ENCODE results near the gene BCO2. TPM values are rescaled to one million over a fixed set of nuclear protein-coding genes. Genes with fewer than 3 reads are reported as not detected.

Gene BCO2
- total RNA-seq, 1 experiment from 2014 or later, result 2.9 TPM

DNA sequence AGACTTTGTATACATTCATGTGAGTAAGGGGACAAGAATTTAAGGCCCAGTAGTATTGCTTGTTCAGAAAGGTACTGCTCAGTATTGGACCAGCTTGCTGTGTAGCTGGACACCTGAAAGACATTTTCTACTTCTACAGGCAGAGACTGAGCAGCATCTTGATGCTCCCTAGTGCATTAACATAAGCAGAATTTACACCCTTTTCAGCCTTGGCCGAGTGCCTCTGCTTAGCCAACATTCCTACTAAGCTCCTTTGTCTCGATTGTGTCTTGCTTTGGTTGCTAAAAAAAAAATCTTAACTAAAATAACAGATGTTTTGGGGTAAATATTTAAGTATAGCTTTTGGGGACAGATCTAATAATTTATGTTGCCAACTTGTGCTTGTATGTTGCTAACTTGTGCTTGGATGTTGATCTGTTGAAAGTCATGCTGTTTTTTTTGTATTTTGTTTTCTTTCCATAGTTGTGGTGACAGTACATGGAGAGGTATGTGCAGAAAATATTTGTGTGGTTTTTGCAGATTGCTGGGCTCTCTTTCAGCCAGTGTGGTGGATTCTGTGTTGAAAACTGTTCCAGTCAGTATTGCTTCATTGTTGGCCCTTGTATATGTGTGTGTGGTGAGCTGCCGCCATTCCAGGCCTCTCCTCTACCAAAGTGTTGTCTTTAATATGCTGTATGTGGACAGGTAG is 54.6 kb downstream of the BCO2 start:
- BruUV-seq (replicated peaks), result no TSS peak
- H3K4me2 ChIP-seq (ENCODE audit: low read length), result no peak overlapping the region
- no peak overlapping the region for H3K27ac ChIP-seq (ENCODE audit: low read length)
- H3K9ac ChIP-seq (ENCODE audit: low read length), result no peak overlapping the region
- no peaks in the 10 kb centered on the region for H3K9me2 ChIP-seq (replicated peaks; ENCODE audit: low read length)
- no peaks in the 10 kb centered on the region for H3K9me3 ChIP-seq (ENCODE audit: low read length)
- H3K4me1 ChIP-seq (ENCODE audit: insufficient read depth, low read length), result peaks cover 24% of the 10 kb centered on the region
- ATAC-seq (no peak), DNase-seq (no peak)
- intact Hi-C loops (cut with micrococcal nuclease), result loop anchor here (5.0 kb wide), 1 partner anchor 68 kb away; the partner anchor contains the start of gene IL18
- ChIA-PET POLR2A (ENCODE audit: unreplicated experiment) (interaction anchor here (0.6 kb wide), 1 partner anchor 49 kb away, joined by 30 read pairs; no protein-coding TSS in a partner anchor), CTCF (no interaction called here)
- peaks cover 12% of the 10 kb centered on the region; the same call in 1 of the 2 replicates for H4K20me1 ChIP-seq (ENCODE audit: low read length)
- H3K79me2 ChIP-seq (ENCODE audit: low read length), result peaks cover 36% of the 10 kb centered on the region
- peaks cover 24% of the 10 kb centered on the region; the same call in 1 of the 2 replicates for H3K36me3 ChIP-seq (ENCODE audit: low read depth, low read length)
- TF ChIP-seq EZH2 (IDR thresholded peaks at IDR 0.05; ENCODE audit: low read length, unreplicated experiment) (no peak), EZH2phosphoT487 (IDR thresholded peaks at IDR 0.05; ENCODE audit: borderline replicate concordance, low read length) (no peak)
- TF ChIP-seq, protein P1, sequence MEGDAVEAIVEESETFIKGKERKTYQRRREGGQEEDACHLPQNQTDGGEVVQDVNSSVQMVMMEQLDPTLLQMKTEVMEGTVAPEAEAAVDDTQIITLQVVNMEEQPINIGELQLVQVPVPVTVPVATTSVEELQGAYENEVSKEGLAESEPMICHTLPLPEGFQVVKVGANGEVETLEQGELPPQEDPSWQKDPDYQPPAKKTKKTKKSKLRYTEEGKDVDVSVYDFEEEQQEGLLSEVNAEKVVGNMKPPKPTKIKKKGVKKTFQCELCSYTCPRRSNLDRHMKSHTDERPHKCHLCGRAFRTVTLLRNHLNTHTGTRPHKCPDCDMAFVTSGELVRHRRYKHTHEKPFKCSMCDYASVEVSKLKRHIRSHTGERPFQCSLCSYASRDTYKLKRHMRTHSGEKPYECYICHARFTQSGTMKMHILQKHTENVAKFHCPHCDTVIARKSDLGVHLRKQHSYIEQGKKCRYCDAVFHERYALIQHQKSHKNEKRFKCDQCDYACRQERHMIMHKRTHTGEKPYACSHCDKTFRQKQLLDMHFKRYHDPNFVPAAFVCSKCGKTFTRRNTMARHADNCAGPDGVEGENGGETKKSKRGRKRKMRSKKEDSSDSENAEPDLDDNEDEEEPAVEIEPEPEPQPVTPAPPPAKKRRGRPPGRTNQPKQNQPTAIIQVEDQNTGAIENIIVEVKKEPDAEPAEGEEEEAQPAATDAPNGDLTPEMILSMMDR (conservative IDR thresholded peaks at IDR 0.05; ENCODE audit: low read depth, low read length), result no peak
- H3K4me3 ChIP-seq (ENCODE audit: low read length), result no peak overlapping the region
- H3K27me3 ChIP-seq (ENCODE audit: low read length), result no peaks in the 10 kb centered on the region
- no peak overlapping the region for H2AFZ ChIP-seq (ENCODE audit: low read length)
- no peaks in the 10 kb centered on the region for H3F3A ChIP-seq (ENCODE audit: low read length, unreplicated experiment)

- H3K9me3 ChIP-seq (ENCODE audit: low read length), result no peaks in the 10 kb centered on the region
- no peak overlapping the region for H3K27ac ChIP-seq (ENCODE audit: low read length)
- ChIA-PET CTCF (interaction anchor here (1.0 kb wide), 1 partner anchor 11 kb away, joined by 3 read pairs; no protein-coding TSS in a partner anchor), POLR2A (ENCODE audit: unreplicated experiment) (no interaction called here)
- H3K4me1 ChIP-seq (ENCODE audit: insufficient read depth, low read length), result peaks cover 20% of the 10 kb centered on the region
- DNase-seq (no peak), ATAC-seq (no peak)
- peaks cover 30% of the 10 kb centered on the region for H3K36me3 ChIP-seq (ENCODE audit: low read depth, low read length)
- no peak overlapping the region for H3K4me3 ChIP-seq (ENCODE audit: low read length)
- peaks cover 31% of the 10 kb centered on the region for H3K79me2 ChIP-seq (ENCODE audit: low read length)
- H3K9ac ChIP-seq (ENCODE audit: low read length), result no peak overlapping the region
- H2AFZ ChIP-seq (ENCODE audit: low read length), result no peak overlapping the region
- no TSS peak for BruUV-seq (replicated peaks)
- no peaks in the 10 kb centered on the region for H3F3A ChIP-seq (ENCODE audit: low read length, unreplicated experiment)
- intact Hi-C loops (cut with micrococcal nuclease), result no loop called here
- no peak for TF ChIP-seq EZH2 (IDR thresholded peaks at IDR 0.05; ENCODE audit: low read length, unreplicated experiment)
- TF ChIP-seq, protein P1 (conservative IDR thresholded peaks at IDR 0.05; ENCODE audit: low read depth, low read length), result no peak
- TF ChIP-seq EZH2phosphoT487 (IDR thresholded peaks at IDR 0.05; ENCODE audit: borderline replicate concordance, low read length), result no peak
- H3K4me2 ChIP-seq (ENCODE audit: low read length), result no peak overlapping the region
- H4K20me1 ChIP-seq (ENCODE audit: low read length), result peaks cover 12% of the 10 kb centered on the region; the same call in 1 of the 2 replicates
- H3K27me3 ChIP-seq (ENCODE audit: low read length), result no peaks in the 10 kb centered on the region
- no peaks in the 10 kb centered on the region for H3K9me2 ChIP-seq (replicated peaks; ENCODE audit: low read length)
Observed at GRCh38 chr11:112231952-112232351, 56.6 kb downstream of the BCO2 start.

GRCh38 chr11:112235750-112236390 is 60.6 kb downstream of the BCO2 start:
- POLR2A ChIA-PET (ENCODE audit: unreplicated experiment), result no interaction called here
- Histone ChIP-seq H3K27ac (ENCODE audit: low read length) (no peak overlapping the region), H3K9me2 (replicated peaks; ENCODE audit: low read length) (no peaks in the 10 kb centered on the region), H3K4me3 (ENCODE audit: low read length) (no peak overlapping the region), H3K4me1 (ENCODE audit: insufficient read depth, low read length) (no peaks in the 10 kb centered on the region), H3K9ac (ENCODE audit: low read length) (no peak overlapping the region), H3F3A (ENCODE audit: low read length, unreplicated experiment) (no peaks in the 10 kb centered on the region), H3K79me2 (ENCODE audit: low read length) (no peaks in the 10 kb centered on the region), H3K36me3 (ENCODE audit: low read depth, low read length) (peaks cover 27% of the 10 kb centered on the region), H3K27me3 (ENCODE audit: low read length) (no peaks in the 10 kb centered on the region), H3K9me3 (ENCODE audit: low read length) (no peaks in the 10 kb centered on the region), H4K20me1 (ENCODE audit: low read length) (no peaks in the 10 kb centered on the region), H3K4me2 (ENCODE audit: low read length) (no peak overlapping the region), H2AFZ (ENCODE audit: low read length) (no peak overlapping the region)
- no TSS peak for BruUV-seq (replicated peaks)
- DNase-seq (no peak), ATAC-seq (no peak)
- TF ChIP-seq EZH2 (IDR thresholded peaks at IDR 0.05; ENCODE audit: low read length, unreplicated experiment) (no peak), EZH2phosphoT487 (IDR thresholded peaks at IDR 0.05; ENCODE audit: borderline replicate concordance, low read length) (no peak)
- TF ChIP-seq, protein P1 (conservative IDR thresholded peaks at IDR 0.05; ENCODE audit: low read depth, low read length), result no peak
- intact Hi-C loops (cut with micrococcal nuclease), result no loop called here
- CTCF ChIA-PET, result no interaction called here
